HG02970 (cell line): Measurements from ENCODE around the gene SGPP2.
"Not testable (repeated sequence)": the region's sequence is repeated elsewhere in the genome, so short reads cannot be mapped to it uniquely, and the experiment has no call there.

Experiments
- ATAC-seq: cut with Tn5 transposase; IDR thresholded peaks from one replicate; pipeline ENCODE4 v1.9.1; 2021; ENCODE audit warnings: mild to moderate bottlenecking, moderate library complexity, moderate number of reproducible peaks; ENCODE audit not compliant: unreplicated experiment, low FRiP score

SGPP2 gene

DNA sequence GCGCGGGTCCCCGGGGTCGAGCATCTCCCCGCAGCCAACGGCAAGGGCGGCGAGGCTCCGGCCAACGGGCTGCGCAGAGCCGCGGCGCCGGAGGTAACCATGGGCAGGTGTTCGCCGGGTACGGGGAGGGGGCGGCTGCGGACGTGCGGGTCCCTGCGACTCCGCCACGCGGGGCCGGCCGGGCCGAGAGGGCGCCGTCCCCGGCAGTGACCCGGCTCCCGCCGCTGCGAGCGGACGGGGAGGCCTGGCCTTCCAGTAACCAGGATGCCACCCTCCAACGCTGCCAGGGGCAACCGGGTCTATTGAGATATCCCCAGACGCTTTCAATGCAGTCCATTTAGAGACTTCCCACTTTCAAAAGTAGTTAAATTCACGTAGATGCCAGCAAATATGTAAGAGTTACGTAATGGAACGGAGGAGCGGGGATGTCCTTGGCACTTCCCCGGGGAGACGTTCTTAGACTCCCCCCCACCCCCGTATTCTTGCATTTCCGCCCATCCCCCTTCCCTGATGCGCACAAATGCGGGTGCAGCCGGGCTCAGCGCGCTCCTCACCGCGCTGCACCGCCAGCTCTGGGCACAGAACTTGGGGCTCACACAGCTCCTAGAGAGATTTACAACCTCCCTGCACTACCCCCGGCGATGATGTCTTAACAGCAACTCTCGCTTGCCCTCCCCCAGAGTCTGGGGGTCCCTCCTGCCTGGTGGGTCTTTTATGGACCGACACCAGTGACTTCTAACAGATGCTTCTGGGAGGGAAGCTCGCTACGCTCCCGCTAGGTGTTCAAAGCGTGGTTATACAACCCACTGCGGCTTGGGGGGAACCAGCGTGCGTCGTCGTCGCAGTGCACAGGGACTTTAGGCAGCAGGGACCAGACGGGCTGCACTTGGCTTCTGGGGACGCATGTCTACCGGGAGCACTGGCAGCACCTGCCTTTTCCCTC is 657 bp downstream of the SGPP2 start:
- no peak for ATAC-seq

DNA sequence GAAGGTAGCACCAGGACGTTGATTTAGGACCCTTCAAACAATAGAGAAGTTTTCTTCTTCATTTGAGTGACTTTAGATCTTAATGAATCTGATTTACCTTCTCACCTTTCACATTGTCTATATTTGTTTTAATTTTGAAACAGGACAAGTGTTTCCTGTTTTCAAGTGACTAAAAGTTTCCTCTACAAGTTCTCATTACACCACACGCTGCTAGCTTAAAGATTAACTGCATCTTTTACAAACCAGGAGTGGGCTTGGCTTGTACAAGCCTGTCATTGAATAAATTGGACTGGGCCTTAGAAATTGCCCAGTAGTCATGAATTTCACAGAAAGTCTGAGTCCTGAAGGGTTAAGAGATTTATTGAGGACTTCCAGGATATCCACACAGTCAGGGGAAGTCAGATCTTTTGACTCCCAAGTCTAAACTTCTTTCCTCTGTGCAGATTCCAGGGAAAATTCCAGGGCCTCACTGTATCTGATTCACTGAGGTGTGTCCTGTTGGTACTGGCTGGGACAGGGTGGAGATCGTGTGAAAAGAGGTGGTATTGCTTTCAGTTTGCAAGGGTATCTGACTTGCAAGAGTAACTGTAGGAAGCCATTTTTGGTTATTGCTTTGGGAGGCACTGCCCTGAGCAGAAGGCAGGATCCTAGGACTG is 3.4 kb downstream of the SGPP2 start:
- peak; percentile 46 for ATAC-seq

DNA sequence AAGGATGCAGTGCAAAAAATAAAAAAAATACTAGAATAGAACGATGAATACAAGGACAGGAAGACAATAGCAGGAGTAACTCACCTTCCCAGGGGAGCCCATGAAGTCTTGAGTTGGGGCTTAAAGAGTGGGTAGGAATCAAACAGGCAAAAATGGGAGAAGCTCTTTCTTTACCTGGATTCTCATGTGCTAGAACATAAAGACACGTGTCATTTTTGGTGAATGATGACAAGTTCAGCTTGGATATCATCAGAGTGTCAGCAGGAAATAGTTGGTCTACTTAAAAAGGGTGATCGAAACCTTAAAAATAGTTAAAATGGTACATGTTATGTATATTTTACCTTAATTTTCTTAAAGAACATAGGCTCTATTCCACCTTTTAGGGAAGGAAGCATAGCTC is 5.7 kb downstream of the SGPP2 start:
- ATAC-seq, result no peak

DNA sequence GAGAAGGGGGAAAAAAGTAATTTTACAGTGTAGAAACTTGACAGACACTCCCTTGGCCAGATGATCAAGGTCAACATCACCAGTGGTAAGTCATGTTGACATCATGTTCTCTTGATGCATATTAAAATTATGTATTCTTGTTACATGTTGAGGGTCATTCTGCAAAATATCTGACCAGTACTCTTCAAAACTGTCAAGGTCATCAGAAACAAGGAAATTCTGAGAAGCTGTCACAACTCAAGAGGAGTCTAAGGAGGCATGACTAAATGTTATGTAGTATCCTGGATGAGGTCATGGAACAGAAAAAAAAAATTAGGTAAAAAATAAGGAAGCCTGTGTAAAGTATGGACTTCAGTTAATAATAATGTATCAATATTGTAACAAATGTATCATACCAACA is 6.3 kb downstream of the SGPP2 start:
- no peak for ATAC-seq

DNA sequence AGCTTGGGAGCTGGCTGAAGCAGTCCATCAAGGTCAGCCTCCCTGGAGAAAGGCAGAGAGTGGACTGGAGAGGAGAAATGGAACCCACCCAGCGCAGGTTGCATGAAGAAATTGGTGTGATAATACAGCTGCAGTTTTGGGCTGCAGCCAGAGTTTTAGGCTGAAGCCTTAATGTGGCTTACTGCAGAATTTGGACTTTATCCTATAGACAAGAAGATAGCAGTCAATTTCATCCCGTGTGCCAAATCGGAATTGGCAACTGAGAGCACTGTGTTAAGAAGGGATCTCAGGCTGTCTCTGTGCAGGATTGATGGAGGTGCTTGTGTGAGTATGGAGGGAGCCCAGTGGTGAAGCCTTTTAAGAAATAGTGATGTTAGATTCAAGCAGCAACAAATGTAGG is 7.5 kb downstream of the SGPP2 start:
- ATAC-seq, result no peak

DNA sequence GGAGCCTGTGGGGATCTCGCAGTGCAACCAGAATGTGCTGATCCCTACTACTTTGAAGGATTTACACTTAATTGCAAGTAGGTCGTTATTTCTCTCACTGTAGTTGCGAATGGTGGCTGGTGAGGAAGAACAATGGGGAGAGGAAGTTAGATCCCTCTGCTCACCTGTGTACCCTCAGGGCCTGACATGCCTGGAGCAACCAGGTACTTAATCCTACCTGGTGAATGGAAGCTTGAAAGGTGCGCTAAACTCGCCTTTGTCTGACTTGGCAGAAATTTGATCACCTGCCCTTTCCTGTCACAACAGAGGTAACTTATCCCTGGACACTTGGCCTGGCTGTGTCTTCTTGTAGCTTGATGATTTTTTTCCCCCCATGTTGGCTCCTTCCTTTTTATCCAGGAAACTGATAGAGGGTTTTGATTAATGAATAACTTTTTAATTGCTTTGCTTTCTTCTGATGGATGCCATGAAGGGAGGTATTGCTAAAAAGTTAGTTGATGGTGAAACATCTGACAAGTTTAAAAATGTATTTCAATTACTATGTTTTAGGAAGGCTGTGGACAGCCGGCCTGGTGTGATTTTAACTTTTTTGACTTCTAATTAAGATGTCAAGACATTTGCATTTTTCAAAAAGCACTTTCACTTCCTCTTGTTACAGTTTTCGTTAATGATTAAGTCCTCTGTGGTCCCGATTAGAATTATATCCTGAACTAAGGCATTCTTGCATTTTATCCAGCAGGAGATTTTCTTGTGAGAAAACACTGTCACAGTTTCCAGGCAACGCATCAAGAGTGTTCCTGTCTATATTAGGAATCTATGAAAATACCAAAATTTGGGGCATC is 9.2 kb downstream of the SGPP2 start:
- peak; percentile 87 for ATAC-seq

DNA sequence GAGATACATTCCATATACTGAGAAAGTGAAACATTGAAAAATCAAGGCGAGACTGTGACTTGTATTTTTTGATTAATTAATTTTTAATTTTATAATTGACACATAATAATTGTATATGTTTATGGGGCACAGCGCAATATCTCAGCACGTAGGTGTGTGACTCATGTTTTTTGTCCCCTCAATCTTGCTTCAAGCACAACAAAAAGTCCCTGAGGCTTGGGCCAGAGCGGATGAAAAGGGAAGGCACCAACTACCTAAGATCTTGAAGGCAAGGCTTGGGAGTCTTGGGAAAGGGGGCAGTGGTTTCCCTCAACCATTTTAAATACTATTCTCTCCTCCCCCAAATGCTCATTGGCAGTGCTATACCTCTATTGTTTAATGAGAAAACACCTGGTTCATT is 9.9 kb downstream of the SGPP2 start:
- ATAC-seq, result peak; percentile 42

DNA sequence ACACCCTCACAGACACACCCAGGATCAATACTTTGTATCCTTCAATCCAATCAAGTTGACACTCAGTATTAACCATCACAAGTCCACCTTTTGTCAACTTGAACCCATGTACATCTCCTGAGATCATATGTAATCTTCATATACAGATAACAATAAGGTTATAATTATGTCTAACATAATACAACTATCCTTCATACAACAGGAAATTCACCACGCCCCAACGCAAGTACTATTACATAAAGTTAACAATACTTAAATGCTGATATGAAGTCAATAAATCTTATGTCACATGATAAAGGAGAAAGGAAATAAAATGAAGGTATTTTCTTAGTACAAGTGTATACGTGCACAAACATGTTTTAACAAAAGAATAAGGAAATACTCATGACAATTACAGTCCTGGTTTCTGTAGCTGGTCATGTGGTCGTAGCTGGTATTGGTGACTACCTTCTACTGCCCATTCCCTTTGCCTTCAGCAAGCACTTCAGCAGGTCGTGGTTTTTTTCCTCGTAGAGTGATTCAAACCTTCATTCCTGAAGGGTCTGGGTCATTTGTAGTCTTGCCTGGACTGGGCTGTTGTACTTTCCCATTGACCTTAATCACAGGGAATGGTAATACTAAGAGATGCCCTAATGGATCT is 11.2 kb downstream of the SGPP2 start:
- ATAC-seq, result not testable (repeated sequence)

DNA sequence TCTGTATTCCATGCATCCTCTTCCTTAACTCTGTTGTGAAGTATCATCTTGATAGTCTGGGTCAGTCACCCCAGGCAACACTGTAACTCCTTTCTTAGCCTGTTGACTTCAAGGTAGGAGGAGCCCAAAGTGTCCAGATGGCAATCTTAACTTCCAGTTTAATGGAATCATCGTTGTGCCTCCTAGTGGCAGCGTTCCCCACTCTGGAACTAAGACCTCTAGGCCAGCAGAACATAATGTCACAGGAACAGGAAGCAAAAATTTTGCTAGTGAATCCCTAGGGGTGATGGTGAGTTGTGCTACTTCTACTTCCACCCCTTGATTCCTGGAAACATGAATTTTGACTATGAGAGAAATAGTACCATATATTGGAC is 11.7 kb downstream of the SGPP2 start:
- ATAC-seq, result no peak

DNA sequence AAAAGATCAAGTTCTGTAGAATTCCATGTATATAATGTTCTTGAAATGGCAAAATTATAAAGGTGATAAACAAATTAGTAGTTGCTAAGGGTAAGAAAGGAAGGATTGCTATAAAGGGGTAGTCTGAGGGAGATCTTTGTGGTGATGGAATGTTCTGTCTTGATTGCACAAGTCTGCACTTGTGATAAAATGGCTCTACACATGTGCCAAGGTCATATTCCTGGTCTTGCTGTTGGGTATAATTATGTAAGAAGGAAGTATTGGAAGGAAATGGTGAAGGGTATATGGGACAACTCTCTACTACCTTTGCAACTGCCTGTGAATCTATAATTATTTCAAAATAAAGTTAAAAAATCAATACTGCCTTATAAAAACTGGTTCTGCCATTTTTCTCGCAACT is 15.3 kb downstream of the SGPP2 start:
- ATAC-seq, result no peak

DNA sequence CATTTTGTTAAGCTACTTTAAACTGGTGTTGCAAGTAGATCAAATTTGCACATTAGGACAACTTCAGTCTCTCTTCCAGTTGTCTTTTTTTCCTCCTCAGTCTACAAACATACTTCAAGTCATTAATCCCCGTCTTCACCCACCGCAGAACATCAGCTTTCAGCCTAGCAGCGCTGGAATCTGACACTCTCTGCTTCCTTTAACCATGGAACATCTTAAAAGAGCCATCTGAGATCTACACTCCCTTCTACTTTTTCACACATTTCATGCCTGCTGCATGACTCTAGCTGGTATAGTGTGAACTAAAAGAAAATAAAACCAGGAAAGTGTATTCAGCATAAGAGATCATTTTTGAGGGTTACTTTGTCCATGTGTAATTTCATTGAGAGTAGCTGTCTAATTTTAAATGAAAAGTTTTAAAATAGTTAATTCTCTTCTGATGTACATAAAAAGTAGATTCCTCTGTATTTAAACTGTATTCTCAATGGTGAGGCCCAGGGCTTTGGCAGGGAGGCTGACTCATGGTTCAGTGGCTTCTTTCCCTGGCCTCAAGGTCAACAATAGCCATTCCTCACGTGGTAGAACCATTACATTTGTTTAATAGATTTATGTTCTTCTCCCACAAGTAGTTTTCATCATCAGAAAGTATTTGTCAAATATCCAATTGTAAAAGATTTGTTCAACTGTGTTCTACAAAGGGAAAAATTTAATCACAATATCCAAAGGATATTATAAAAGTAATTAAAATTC is 16.5 kb downstream of the SGPP2 start:
- ATAC-seq, result no peak

DNA sequence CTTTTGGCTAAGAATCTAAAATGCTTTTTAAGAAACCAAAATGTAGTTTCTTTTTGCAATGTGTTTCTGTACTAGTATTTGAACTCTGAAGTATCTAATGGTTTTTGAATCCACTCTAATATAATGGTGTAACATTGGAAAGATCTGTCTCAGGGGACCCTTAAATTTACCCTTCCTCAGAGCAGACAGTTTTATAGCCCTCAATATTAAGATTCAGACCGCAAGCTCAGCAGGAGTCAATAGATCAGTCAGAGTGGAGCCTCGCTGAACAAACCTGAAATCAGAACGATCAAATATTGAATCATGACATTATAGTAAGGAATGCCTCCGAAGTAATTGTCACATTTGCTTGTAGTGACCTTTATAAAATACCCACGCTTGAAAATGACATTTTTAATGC is 18.3 kb downstream of the SGPP2 start:
- ATAC-seq, result no peak

DNA sequence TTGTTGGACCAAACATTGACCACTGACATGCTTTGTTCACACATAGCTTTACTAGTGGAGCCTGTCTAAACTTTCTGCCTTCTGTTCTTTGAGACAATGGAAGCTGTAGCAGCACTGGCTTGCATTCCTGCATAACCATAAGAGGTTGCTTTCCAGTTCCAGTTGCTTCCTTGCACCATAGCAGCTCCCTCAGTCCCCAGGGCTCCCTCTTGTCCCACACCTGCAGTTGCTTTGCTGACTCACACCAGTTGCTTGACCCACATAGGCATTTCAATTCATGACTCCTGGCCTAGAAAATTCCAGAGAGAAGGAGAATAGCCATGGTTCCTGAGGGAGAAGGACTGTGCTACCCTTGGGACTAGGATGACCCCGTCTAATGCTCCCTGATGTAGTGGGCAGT is 20.9 kb downstream of the SGPP2 start:
- ATAC-seq, result no peak

DNA sequence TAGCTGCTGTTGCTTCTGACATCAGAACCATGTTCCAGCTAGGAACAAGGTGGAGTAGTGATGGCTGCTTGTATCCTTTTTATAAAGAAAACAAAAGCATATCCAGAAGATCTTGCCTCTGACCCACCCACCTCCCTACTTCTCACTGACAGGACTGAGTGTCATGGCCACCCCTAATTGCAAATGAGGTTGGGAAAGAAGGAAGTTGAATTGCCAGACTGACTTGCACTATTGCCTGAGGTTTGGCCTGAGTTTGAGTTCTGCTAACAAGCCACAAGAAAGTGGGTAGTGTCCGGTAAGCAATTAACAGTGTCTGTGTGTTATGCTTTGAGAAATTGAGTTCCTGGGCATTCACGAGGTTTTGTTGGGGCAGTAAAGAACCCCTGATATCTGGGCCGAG is 22.8 kb downstream of the SGPP2 start:
- ATAC-seq, result no peak

DNA sequence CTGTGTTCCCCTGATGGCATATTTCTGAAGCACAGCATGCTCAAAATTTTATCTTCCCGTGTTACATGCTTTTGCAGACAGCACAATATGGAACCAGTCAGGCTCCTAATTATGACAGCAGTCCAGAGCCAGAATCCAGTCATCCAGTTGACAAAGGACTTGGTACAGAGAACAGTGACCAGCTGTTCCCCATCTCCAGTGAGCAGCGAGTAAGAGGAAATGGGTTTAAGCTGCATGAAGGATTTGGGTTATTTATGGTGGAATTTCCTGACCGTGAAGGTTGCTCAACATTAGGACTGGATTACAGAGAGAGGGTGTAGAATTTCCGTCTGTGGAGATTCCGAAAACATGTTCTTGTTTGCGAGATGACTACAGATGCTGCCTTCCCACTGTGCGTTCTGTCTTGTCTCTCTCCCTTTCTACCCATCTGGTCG is 24.4 kb downstream of the SGPP2 start:
- no peak for ATAC-seq

DNA sequence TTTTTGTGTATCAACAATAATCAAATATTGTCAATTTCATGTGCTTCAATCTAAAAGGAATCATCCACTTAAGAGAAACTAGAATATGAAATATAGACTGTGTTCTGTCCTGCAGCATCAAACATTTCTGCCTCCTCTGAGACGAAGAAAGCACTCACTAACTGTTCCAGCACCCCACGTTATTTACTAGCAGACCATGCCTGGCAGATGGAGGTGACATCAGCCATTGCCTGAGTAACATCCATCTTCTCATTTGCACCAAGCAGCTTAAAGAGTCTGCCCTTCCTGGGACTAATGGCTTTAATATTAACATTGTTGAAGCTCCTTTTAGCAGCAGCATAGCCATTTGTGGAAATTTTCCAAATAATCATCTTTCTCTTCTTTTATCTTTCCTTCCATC is 25.7 kb downstream of the SGPP2 start:
- ATAC-seq, result no peak

DNA sequence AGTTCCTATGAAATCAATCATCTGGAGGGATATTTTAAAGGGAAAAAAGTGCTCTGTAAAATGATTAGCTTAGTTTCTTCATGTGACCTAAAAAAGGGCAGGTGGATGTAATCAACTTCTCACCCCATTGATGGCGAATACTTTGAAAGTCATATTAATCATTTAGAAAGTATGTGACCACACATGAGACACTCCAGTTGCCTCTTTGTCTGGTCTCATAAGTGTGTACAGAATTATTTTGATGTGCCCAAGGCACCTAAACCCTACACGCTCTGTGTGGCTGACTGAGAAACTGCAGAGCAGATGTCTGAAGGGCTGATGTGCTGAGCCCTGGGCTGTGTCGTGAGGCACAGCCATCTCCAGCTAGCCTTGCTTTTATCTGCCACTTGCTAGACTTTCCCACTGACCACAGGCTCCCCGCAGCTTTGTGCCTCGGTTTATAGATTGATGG is 26.9 kb downstream of the SGPP2 start:
- ATAC-seq, result peak; percentile 100

DNA sequence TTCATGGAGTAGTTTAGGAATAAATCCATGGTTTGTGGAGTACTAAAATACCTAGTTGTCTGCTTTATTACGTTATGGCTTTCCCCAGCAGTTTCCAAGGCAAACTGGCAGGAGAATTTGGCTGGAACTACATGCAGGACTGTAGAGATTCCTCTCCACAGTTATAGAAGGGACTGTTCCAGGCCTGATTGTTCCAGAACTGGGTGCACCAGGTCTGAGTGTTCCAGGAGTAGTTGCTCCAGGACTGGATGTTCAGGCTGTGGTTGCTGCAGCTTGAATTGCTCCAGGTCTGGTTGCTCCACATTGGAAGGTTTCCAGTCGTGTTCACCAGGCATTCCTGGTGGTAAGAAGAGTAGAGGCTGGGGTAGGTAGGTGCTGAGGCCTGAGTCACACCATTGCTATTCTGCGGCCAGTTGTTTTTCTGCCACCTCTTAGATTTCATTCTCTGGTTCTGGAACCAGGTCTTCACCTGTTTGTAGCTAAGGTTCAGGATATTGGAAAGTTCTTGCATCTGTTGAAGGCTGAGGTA is 28.1 kb downstream of the SGPP2 start:
- no peak for ATAC-seq

DNA sequence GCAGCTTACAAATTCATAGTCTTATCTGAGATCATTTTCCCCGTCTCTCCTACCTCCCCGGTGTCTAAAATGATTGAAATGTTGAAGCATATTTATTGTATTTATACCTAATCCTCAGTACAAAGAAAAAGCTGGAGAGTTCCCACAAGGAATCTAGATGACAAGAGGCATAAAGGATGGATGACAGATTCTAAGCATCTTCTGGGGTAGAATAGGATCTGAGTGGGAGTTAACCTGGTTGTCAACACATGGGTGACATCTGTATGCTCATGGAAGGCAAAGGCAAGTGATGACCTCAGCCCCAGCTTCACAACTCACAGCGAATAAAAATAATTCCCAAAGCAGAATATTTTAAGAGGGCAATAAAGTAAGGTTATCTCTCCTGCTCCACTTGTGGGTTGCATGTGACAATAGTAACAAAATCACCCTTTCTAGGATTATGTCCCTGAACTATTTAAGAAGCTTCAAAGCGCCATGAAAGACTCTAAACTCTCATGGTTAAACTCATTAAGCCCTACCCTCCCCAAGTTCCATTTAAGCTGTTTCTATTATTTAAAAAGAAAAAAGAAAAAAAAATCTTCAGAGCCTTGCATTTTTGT is 32.2 kb downstream of the SGPP2 start:
- no peak for ATAC-seq
